ENCODE results near the gene LRRC3.

DNA sequence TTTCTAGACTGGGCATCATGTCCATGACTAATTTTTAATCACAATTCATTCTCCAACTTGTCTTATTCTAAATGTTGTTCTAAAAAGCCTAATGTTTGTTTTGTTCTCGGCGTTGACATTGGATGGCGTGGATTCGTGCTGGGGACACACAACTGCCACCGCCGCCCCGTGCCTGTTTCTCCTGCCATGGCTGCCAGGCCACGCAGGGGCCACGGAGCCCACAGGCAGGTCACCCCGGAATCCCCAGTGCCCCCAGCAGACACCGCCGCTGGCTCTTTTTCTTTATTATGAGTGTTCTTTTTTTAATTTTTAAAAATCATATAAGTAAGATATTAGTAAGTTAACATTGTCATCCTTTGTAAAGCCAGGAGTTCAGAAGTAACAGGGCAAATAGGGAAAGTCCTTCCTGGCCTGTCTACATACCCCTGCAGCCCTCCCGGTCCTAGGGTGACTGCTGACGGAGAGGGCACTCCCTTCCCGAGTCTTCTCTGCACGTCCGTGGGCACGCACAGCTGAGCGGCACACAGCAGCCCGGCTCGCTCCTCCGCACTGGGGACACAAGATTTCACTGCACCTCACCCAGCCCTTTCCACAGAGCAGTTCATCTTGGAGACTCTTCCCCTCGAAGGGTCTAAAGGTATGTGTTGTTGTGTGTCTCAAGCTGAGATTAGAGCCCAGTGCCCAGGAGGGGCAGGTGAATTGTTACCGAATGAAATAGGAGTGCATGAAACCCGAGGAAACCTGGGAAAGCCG is 52.5 kb downstream of the LRRC3 start:
- no peak for TF ChIP-seq POLR2A (IDR thresholded peaks at IDR 0.05; ENCODE audit: low read depth, low read length)
- no peak for TF ChIP-seq POLR2AphosphoS5 (IDR thresholded peaks at IDR 0.05; ENCODE audit: low read depth, low read length)
- no peak for TF ChIP-seq TAF1 (IDR thresholded peaks at IDR 0.05; ENCODE audit: low read depth, low read length)
- TF ChIP-seq SPI1 (IDR thresholded peaks at IDR 0.05; ENCODE audit: low read depth, low read length) = no peak
- no peak for TF ChIP-seq POU2F2 (IDR thresholded peaks at IDR 0.05; ENCODE audit: low read depth, low read length)

Measured in GM12891 (cell line).